CD1c-positive myeloid dendritic cell (primary cell): ENCODE results near the gene ZNF764.
A peak's percentile ranks its signal among the peaks of the same experiment; 100 is the strongest.
"Not testable (repeated sequence)": the region's sequence is repeated elsewhere in the genome, so short reads cannot be mapped to it uniquely, and the experiment has no call there.

Source experiments
- DNase-seq: peaks from one replicate; pipeline ENCODE4 v3.0.0-alpha.2; 2016; ENCODE audit errors: extremely low spot score

ZNF764 gene

GRCh38 chr16:30548416-30549253, 9.5 kb downstream of the ZNF764 start:
- no peak for DNase-seq

DNA sequence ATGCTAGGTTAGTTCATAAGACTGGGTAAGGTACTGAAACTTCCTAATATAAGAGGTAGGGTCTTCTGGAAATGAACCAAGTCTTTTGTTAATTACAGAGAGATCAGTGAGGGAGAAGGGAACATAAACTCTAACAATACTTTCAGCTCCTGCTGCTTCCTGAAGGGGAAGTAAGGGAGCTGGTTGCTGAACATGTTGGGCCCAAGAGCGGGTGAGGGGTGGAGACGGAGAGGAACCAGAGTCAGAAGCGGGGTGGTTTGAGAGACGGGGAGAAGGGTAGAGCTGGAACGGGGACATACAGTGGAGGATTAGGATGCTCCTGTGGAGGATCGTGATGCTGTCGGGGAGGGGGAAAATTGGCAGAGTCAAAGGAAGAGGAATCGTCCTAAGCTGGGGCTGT, 12.1 kb downstream of the ZNF764 start:
- DNase-seq: peak; percentile 56

DNA sequence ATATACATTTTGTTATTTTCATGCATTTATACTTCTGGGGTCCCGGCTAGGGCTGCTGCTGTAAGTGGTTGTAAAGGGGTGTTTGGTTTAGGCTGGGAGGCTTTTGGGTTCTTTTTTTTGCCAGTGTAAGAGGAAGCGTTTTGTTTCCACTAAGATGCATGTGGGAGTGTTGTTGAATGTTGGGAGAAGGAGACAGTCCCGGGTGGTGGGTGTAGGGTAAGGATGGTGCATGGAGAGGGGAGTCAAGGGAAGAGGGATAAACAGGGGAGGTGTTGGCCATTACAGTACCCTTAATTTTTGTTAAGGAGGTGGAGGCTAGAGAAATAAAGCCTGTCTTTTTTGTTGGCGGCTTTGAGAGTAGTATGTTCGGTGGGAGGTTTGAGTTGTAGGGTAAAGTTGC, 15.1 kb downstream of the ZNF764 start:
- no peak for DNase-seq

DNA sequence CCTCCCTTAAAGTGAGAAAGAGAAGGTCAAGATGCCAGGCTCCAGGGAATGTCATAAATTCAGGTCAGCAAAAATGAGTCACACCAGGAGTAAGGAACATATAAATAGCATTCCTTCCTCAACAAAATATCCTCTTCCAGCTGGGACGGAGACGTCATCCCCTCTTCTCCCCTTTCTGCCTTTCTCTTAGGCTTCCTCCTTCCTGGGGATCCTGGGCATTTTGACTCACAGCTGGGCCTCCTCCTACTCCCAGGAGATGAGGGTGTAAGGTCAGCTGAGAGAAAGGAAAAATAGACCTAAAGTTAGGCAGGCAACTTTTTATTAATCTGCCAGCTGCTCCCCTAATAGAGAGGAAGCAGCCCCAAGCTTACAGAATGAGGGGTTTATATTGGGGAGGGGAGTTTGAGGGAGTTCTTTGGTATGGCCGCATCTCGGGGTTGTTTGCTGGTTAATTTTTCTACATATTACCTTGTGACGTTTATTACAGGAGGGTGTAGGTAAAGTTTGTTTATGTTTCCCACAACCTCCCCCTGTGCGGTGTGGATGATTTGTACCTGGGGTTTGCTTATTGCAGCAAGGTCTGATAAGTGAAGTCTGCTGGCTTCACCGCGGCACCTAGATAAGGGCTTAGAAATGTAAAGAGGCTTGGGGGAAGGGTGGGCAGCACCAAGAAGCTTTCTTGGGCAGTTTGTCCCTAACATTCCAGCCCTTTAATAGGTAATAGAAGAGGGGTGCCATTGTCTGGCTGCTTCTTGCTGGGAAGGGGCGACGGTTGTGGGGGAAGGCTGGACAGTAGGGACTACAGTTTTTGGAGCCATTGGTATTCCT, 16.5 kb downstream of the ZNF764 start:
- DNase-seq: no peak

GRCh38 chr16:30540916-30541464, 17.2 kb downstream of the ZNF764 start:
- not testable (repeated sequence) for DNase-seq

DNA sequence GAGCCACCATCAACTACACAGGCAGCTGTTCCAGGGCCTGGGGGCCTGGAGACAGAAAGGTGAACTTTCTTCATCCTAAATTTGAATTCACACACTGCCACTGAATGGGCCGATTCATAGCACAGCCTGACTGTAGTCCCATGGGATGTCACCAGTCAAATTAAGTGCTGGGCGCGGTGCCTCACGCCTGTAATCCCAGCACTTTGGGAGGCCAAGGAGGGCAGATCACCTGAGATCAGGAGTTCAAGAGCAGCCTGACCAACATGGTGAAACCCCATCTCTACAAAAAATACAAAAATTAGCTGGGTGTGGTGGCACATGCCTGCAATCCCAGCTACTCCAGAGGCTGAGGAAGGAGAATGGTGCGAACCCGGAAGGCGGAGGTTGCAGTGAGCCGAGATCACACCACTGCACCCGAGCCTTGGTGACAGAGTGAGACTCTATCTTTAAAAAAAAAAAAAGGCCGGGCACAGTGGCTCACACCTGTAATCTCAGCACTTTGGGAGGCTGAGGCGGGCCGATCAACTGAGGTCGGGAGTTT, 18.1 kb downstream of the ZNF764 start:
- not testable (repeated sequence) for DNase-seq

DNA sequence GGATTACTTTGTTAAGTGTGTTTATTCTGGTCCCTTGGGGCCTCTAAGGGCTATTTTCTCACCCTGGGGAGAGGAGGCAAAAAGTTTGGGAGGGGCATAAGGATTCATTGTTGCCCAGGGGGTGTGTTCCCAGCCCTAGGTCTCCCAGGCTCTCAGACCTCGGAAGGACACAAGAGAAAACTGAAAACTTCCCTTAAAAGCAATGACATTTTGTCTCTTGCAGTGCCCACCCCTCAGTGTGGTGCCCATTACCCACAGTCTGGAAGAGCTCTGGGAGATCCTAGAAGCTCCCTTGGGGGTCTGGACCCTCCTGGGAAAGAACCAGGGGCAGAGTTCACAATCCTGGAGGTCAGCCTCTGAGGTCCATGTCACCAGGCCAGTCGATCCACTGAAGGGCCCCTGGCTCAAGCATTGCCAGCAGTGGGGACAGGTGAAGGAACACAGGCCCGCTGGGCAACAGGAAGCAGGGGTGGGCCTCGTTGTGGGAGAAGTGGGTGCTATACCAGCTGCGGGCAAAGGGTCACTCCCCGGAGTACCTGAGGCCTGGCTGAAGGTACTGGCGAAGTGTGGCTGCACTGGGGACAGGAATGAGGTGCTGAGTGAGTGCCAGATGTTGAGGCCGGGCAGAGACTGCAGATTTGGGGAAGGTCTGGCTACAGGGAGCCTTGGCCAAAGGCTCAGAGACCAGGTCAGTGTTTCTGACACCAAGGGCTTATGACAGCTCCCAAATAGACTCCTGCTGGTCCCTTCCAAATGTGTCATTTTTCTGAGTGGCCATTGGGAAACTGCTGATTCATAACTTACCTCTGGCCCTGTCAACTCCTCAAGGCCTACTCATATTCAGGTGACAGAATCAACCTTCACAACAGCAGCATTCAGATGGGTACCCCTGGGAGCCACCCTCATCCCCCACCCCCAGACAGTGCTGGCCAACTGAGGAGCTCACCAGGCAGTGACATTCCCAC, 18.9 kb downstream of the ZNF764 start:
- no peak for DNase-seq

GRCh38 chr16:30536391-30537024, 21.7 kb downstream of the ZNF764 start:
- peak; percentile 53 for DNase-seq

- peak; percentile 59 for DNase-seq
Observed at GRCh38 chr16:30535777-30536190, 22.4 kb downstream of the ZNF764 start.

GRCh38 chr16:30535106-30535776, 22.9 kb downstream of the ZNF764 start:
- no peak for DNase-seq

DNA sequence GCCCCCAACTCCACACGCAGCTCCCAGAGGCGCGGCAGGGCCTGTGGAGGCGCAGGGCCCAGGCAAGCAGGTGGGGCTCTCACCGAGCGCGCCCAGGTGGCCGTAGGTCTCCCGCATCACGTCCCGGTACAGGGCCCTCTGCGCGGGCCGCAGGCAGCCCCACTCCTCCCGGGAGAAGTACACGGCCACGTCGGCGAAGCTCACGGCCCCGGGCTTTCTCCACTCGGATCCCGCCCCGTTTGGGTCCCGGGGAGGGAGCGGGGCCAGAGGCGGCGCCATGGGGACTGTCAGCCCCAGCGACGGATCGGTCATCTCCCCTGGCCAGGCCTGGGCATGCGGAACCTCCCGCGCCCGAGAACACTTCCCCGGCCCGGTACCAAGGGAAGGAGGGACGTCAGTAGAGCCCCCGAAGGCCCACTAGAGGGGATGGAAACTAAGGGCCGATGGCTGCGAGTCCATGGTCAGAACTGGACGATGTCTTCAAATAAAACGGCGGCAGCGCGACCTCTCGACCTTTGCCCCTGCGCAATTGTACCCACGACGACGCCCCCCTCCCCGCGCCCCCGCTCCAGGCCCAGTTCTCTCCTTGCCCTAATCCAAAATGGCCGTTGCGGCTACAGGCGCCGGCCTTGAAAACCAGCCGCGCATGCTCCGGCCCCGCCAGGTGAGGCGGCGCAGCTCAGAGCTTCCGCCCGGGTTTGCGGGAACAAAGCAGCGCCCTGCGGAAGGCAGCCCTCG, 23.6 kb downstream of the ZNF764 start, which contains the start of gene ZNF747:
Gene ZNF747, minus strand, starts transcription at position 491 of the 738 bp plus-strand sequence. Its CDS starts 179 bp downstream, at position 312.
- peak; percentile 93 for DNase-seq

GRCh38 chr16:30533748-30534367, 24.3 kb downstream of the ZNF764 start:
- DNase-seq: no peak

DNA sequence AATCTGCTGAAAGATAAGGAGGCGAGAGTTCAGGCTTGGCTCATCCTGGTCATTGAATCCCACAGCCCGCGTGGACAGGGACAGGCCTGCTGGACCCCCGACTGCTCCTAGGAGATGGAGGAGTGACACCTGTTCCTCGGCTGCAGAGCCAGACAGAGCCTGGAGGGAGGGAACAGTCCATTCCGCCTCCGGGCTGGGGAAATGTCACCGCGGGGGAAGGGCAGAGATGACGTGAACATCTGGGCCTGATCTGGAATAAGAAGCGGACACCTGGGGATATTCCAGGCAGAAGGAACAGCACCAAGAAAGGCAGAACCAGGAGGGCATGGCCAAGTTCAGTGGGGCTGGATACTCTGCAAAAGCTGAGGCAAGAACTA, 25.0 kb downstream of the ZNF764 start:
- DNase-seq: no peak

DNA sequence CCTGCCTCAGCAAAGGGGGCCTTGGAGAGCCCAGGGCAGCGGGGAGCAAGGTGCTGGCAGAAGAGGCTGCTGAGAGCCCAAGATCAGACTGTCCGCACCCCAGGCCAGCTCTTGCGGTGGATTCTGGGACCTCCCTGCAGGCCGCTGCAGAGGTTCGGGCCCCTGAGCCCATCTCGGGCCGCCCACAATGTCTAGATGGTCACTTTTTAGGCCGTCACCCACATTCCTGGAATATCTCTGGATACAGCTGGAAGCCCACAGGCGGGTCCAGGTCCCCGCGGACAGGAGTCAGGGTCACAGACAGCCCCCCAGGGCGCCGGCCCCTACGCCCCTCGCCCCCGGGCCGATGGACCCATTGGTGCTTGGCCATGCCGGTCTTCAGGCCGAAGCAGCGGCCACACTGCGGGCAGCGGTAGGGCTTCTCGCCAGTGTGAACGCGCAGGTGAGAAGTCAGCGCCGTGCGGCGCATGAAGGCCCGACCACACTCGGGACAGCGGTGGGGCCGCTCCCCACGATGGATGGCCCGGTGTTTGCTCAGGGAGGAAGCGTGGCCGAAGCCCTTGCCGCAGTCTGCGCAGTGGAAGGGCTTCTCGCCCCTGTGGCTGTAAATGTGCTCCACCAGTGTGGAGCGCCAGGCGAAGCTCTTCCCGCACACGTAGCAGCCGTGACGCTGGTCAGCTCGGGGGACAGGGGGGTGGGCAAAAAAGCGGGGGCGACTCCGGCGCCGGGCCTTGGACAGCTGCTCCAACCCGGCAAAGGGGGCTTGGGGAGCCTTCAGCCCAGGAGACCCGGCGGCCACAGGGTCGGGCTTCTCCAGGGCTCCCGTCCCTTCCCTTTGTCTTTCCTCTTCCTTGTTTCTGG, 25.7 kb downstream of the ZNF764 start:
- no peak for DNase-seq

DNA sequence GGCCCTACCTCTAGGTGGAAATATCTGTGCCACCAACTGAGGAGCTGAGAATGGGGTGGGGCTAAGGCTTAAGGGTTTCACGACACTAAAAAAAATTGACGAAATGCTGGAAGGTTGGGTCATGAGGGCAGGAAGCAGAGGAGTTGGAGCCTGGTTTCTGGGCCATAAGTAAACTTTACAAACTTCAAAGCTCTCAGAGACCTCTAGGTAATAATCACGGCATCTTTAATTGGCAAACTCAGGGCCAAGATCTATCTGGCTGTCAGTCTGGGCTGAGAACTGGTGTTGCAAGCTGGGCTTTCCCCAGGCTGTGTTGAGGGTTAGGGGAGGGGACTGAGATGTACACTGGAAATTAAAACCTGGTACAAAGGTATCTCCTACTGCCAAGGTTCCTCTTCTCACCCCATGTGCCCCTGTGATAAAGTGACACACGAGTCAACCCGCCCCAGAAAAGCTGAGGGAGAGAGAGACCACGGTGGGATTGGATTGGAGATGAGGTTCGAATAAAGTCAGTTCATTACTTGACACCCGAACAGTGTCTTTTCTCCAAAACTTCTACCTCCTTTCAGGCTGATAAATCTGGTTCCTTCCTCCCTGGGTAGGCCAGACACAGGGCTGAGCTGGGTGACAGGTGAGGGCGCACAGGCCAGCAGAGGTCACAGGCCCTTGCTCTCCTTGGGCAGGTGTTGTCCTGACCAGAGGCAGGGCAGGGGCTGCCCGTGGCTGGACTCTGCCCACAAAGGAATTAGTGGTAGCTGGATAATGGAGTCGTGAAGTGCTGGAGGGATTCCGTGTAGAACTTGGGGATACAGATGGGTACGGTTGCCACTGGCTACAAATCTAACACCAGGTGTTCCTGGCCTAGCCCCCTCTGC, 27.8 kb downstream of the ZNF764 start:
- no peak for DNase-seq

GRCh38 chr16:30528799-30529457, 29.2 kb downstream of the ZNF764 start:
- DNase-seq: no peak
